ENCODE data around the gene FARS2. TPM values are rescaled to one million over a fixed set of nuclear protein-coding genes. Genes with fewer than 3 reads are reported as not detected.

Gene FARS2
- total and polyA plus RNA-seq, 8 donors = 15.1 to 20.3 (median 17.9) TPM

DNA sequence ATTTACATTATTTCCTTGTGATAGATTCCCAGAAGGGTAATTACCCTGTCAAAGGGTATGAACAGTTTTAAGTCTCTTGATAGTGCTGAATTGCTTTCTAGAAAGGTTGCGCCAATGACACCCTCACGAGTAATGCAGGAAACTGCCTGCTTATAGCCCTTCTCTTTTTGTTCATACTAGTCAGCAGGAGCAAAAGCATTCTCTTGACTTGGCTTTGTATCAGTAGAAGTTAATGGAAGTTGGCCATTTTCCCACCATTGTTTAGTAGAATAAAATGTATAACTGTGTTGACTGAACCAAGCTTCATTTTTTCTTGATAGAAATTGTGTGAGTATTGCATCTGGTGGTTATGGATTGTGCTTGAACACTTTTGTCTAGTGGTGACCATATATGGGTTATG lies 100.1 kb downstream of the FARS2 start:
- no peak overlapping the region for H3K27ac ChIP-seq
- DNase-seq = peak in 2 of 4 donors; percentile 7 to 28
- intact Hi-C loops (cut with DNase I) = no loop called here

GRCh38 chr6:5365436-5366195 lies 104.3 kb downstream of the FARS2 start:
- Histone ChIP-seq H3K27me3 (no peaks in the 10 kb centered on the region), H3K4me1 (no peaks in the 10 kb centered on the region), H3K4me3 (no peak overlapping the region), H3K9me3 (no peaks in the 10 kb centered on the region), H3K36me3 (peaks cover 0 to 10% of the 10 kb centered on the region in 2 donors), H3K27ac (no peak overlapping the region)
- ATAC-seq (peak; percentile 79), DNase-seq (no peak)
- TF ChIP-seq CTCF (IDR thresholded peaks at IDR 0.05) = no peak
- intact Hi-C loops (cut with DNase I) = no loop called here

More for the DNA sequence above, 100.1 kb downstream of the FARS2 start:
- no peaks in the 10 kb centered on the region for H3K4me1 ChIP-seq
- no peaks in the 10 kb centered on the region for H3K36me3 ChIP-seq
- H3K4me3 ChIP-seq = no peak overlapping the region
- no peaks in the 10 kb centered on the region for H3K27me3 ChIP-seq
- TF ChIP-seq CTCF (IDR thresholded peaks at IDR 0.05) = no peak
- ATAC-seq = no peak
- no peaks in the 10 kb centered on the region for H3K9me3 ChIP-seq

DNA sequence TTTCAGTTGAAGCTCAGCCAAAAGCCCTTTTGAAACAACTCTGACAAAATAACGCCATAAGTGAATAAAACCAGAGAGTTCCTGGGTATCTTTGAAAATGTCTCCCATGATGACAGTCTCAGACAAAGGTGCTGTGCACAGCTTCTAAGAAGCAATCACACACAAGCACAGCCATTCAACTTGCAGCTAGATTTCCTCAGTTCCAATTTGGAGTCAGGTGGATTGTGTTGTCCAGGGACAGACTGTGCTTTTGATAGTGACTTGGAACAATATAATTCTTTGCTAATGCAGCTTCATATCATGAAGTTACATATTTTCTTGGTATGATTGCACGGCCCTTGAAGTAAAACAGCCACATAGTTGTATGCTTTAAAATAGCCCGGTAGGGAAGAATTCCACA lies 105.6 kb downstream of the FARS2 start:
- Histone ChIP-seq H3K4me3 (no peak overlapping the region), H3K9me3 (no peaks in the 10 kb centered on the region), H3K27me3 (no peaks in the 10 kb centered on the region), H3K36me3 (peaks cover 0 to 10% of the 10 kb centered on the region in 2 donors), H3K27ac (no peak overlapping the region), H3K4me1 (no peaks in the 10 kb centered on the region)
- no peak for ATAC-seq
- no peak for TF ChIP-seq CTCF (IDR thresholded peaks at IDR 0.05)
- intact Hi-C loops (cut with DNase I) = no loop called here
- no peak for DNase-seq

DNA sequence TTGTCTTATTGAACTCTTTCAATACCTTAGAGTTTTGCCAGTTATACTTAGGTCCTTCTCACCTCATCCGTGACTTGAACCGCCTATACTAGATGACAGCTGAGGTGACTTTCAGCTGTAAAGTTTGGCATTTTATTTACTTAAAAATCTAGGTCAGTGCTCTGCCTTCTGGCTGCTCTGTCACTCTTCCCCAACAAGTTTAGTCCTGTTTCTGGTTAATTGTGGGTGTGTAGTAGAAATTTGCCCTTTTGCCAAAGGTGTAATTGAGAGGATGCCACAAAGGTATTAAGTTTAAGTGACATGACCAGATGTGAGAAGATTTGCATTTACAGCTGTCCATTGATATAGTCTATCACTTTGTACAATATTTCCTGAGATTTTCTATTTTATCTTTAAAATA lies 106.2 kb downstream of the FARS2 start:
- no peak overlapping the region for H3K27ac ChIP-seq

More for the DNA sequence above, 106.2 kb downstream of the FARS2 start:
- no peak for TF ChIP-seq CTCF (IDR thresholded peaks at IDR 0.05)
- H3K27me3 ChIP-seq = no peaks in the 10 kb centered on the region
- H3K4me1 ChIP-seq = no peaks in the 10 kb centered on the region
- DNase-seq (no peak), ATAC-seq (no peak)
- peaks cover 0 to 10% of the 10 kb centered on the region in 2 donors for H3K36me3 ChIP-seq
- intact Hi-C loops (cut with DNase I) = no loop called here
- H3K9me3 ChIP-seq = no peaks in the 10 kb centered on the region
- no peak overlapping the region for H3K4me3 ChIP-seq
